H1 (cell line): ENCODE data around the gene ABCA5. TPM values are rescaled to one million over a fixed set of nuclear protein-coding genes. Genes with fewer than 3 reads are reported as not detected.

Experiments
- CTCF ChIA-PET: fragments of 300-600 bp; sonication (Branson Sonifier 250); formaldehyde crosslinking; loops from one replicate; lab custom pipeline; 2021; ENCODE audit not compliant: partially characterized antibody; lab: Charles Lee
- POLR2A ChIA-PET: fragments of 300-600 bp; sonication (Branson Sonifier 250); formaldehyde crosslinking; loops from one replicate; lab custom pipeline; 2021; ENCODE audit warnings: inconsistent platforms; ENCODE audit not compliant: partially characterized antibody; lab: Charles Lee
- DNase-seq, 2 experiments: peaks; one replicate each; pipeline versions ENCODE4 v3.0.0 to v3.0.0-alpha.2; 2010 to 2022; ENCODE audit warnings: low spot score in 2 of 2, low read depth in 1 of 2, mixed read lengths in 1 of 2
- FAIRE-seq: peaks from 2 replicates; lab custom pipeline; 2011; peaks lifted over from hg19 to GRCh38; lab: Jason Lieb, UNC
- H2AFZ ChIP-seq: 2 replicates; pipeline ENCODE4 v1.8.1; 2012; ENCODE audit warnings: low read length, inconsistent platforms
- H2AK5ac ChIP-seq: 2 replicates; pipeline ENCODE4 v1.6.1; 2013; ENCODE audit warnings: low read depth, low read length
- H2BK120ac ChIP-seq: replicated peaks from 2 replicates; pipeline ENCODE3; 2013; ENCODE audit warnings: low read depth, low read length, inconsistent platforms
- H2BK12ac ChIP-seq: 2 replicates; pipeline ENCODE4 v1.6.1; 2013; ENCODE audit warnings: low read depth, low read length
- H2BK15ac ChIP-seq: 2 replicates; pipeline ENCODE4 v1.6.1; 2013; ENCODE audit warnings: low read length
- H2BK20ac ChIP-seq: 2 replicates; pipeline ENCODE4 v1.6.1; 2013; ENCODE audit warnings: low read length
- H2BK5ac ChIP-seq: 2 replicates; pipeline ENCODE4 v1.6.1; 2013; ENCODE audit warnings: low read depth, low read length
- H3K14ac ChIP-seq: 2 replicates; pipeline ENCODE4 v1.6.1; 2013; ENCODE audit warnings: inconsistent platforms; ENCODE audit not compliant: insufficient read length
- H3K18ac ChIP-seq: 2 replicates; pipeline ENCODE4 v1.6.1; 2013; ENCODE audit warnings: low read length; ENCODE audit errors: extremely low read depth
- H3K23ac ChIP-seq: 2 replicates; pipeline ENCODE4 v1.6.1; 2013; ENCODE audit warnings: inconsistent platforms; ENCODE audit not compliant: insufficient read length
- H3K23me2 ChIP-seq: 2 replicates; pipeline ENCODE4 v1.6.1; 2013; ENCODE audit warnings: low read depth, low read length
- H3K27ac ChIP-seq: 2 replicates; pipeline ENCODE4 v1.6.1; 2011; ENCODE audit warnings: low read depth, low read length, inconsistent platforms
- H3K27me3 ChIP-seq, 4 experiments: replicated peaks in 1 of 4; 1 replicate in 1 of 4; 2 replicates in 3 of 4; pipeline versions ENCODE4 v1.6.1 to v1.8.1; 2011 to 2013; ENCODE audit warnings: low read length in 3 of 4, mild to moderate bottlenecking in 3 of 4, inconsistent platforms in 2 of 4, mixed read lengths in 2 of 4, moderate library complexity in 1 of 4; ENCODE audit not compliant: control insufficient read depth in 3 of 4, insufficient read depth in 3 of 4; ENCODE audit errors: extremely low read depth in 1 of 4
- H3K36me3 ChIP-seq, 4 experiments: 2 replicates each; pipeline versions ENCODE4 v1.6.1 to v1.8.1; 2011 to 2013; ENCODE audit warnings: mild to moderate bottlenecking in 4 of 4, low read length in 3 of 4, moderate library complexity in 2 of 4, control low read depth in 1 of 4, inconsistent platforms in 1 of 4; ENCODE audit not compliant: insufficient read depth in 4 of 4, control insufficient read depth in 2 of 4
- H3K4ac ChIP-seq: replicated peaks from 2 replicates; pipeline ENCODE3; 2013; ENCODE audit warnings: low read length, low read depth, mixed read lengths, inconsistent platforms; ENCODE audit not compliant: insufficient read length
- H3K4me1 ChIP-seq, 4 experiments: replicated peaks in 1 of 4; 1 replicate in 1 of 4; 2 replicates in 3 of 4; pipeline versions ENCODE4 v1.6.1 to v1.8.1; 2011 to 2013; ENCODE audit warnings: low read length in 3 of 4, inconsistent platforms in 2 of 4, mixed read lengths in 1 of 4; ENCODE audit not compliant: insufficient read depth in 4 of 4, control insufficient read depth in 3 of 4
- H3K4me2 ChIP-seq, 2 experiments: 2 replicates each; pipeline versions ENCODE4 v1.6.1 to v1.8.1; 2011 to 2013; ENCODE audit warnings: low read depth in 2 of 2, low read length in 2 of 2, control low read depth in 1 of 2, inconsistent platforms in 1 of 2, mild to moderate bottlenecking in 1 of 2; ENCODE audit not compliant: insufficient read depth in 1 of 2
- H3K4me3 ChIP-seq, 4 experiments: fragments of 200-600, 300-600 bp in 1 of 4; sonication (generic), shearing (Covaris generic), sonication (Bioruptor Twin) in 1 of 4; 2 replicates each; pipeline versions ENCODE4 v1.5.1 to v1.8.1; 2011 to 2016; ENCODE audit warnings: low read length in 4 of 4, low read depth in 3 of 4, control low read depth in 2 of 4, inconsistent platforms in 2 of 4, mild to moderate bottlenecking in 2 of 4, mixed read lengths in 1 of 4, moderate library complexity in 1 of 4; ENCODE audit not compliant: insufficient read depth in 2 of 4; ENCODE audit errors: extremely low read depth in 1 of 4
- H3K56ac ChIP-seq: replicated peaks from 2 replicates; pipeline ENCODE3; 2013; ENCODE audit warnings: low read depth, mild to moderate bottlenecking, mixed read lengths, low read length, inconsistent platforms; ENCODE audit not compliant: insufficient read length
- H3K79me1 ChIP-seq: 2 replicates; pipeline ENCODE4 v1.6.1; 2013; ENCODE audit warnings: low read depth, low read length, control low read depth
- H3K79me2 ChIP-seq, 2 experiments: 2 replicates each; pipeline versions ENCODE4 v1.6.1 to v1.8.1; 2012 to 2013; ENCODE audit warnings: low read length in 2 of 2, mild to moderate bottlenecking in 2 of 2, inconsistent platforms in 1 of 2; ENCODE audit not compliant: insufficient read depth in 2 of 2, control insufficient read depth in 1 of 2
- H3K9ac ChIP-seq, 4 experiments: replicated peaks in 1 of 4; 1 replicate in 1 of 4; 2 replicates in 3 of 4; pipeline versions ENCODE4 v1.6.1 to v1.8.1; 2011 to 2013; ENCODE audit warnings: low read depth in 3 of 4, low read length in 3 of 4, control low read depth in 2 of 4, mild to moderate bottlenecking in 2 of 4, moderate library complexity in 2 of 4, inconsistent platforms in 1 of 4; ENCODE audit errors: extremely low read depth in 1 of 4
- H3K9me3 ChIP-seq, 2 experiments: 2 replicates each; pipeline versions ENCODE4 v1.6.1 to v1.8.1; 2012 to 2013; ENCODE audit warnings: mild to moderate bottlenecking in 2 of 2, moderate library complexity in 2 of 2, control low read depth in 1 of 2, inconsistent platforms in 1 of 2, low read depth in 1 of 2, low read length in 1 of 2, mixed read lengths in 1 of 2; ENCODE audit not compliant: insufficient read depth in 2 of 2
- H4K20me1 ChIP-seq, 2 experiments: replicated peaks in 1 of 2; 2 replicates each; pipeline versions ENCODE3 to v1.8.1; 2011 to 2013; ENCODE audit warnings: inconsistent platforms in 2 of 2, low read length in 2 of 2, mild to moderate bottlenecking in 1 of 2; ENCODE audit not compliant: insufficient read depth in 2 of 2, control insufficient read depth in 1 of 2
- H4K5ac ChIP-seq: 2 replicates; pipeline ENCODE4 v1.6.1; 2013; ENCODE audit warnings: low read length, low read depth, mixed read lengths, inconsistent platforms; ENCODE audit not compliant: insufficient read length
- H4K8ac ChIP-seq: 2 replicates; pipeline ENCODE4 v1.8.0; 2013; ENCODE audit warnings: mild to moderate bottlenecking, moderate library complexity, low read length, inconsistent platforms; ENCODE audit not compliant: insufficient read depth; ENCODE audit errors: extremely low read depth
- H4K91ac ChIP-seq: replicated peaks from 2 replicates; pipeline ENCODE3; 2013; ENCODE audit warnings: low read length, mixed read lengths, inconsistent platforms; ENCODE audit not compliant: insufficient read length
- BCL11A ChIP-seq, 2 experiments: IDR thresholded peaks; one replicate each; pipeline ENCODE4 v1.6.1; 2011; ENCODE audit warnings: low read depth in 2 of 2, low read length in 2 of 2, mild to moderate bottlenecking in 2 of 2
- CTCF ChIP-seq, 3 experiments: IDR thresholded peaks; 1 replicate in 2 of 3; 2 replicates in 1 of 3; pipeline versions ENCODE4 v1.5.1 to v1.6.1; 2011; ENCODE audit warnings: low read length in 3 of 3, mild to moderate bottlenecking in 3 of 3, inconsistent platforms in 2 of 3, low read depth in 1 of 3, moderate library complexity in 1 of 3; ENCODE audit not compliant: insufficient read depth in 1 of 3; ENCODE audit errors: control extremely low read depth in 1 of 3
- E2F6 ChIP-seq: IDR thresholded peaks from 2 replicates; pipeline ENCODE4 v1.6.1; 2012; ENCODE audit warnings: inconsistent platforms
- EZH2 ChIP-seq: fragments of 200-600 bp; sonication (generic); IDR thresholded peaks from 2 replicates; pipeline ENCODE4 v1.7.1; 2012; ENCODE audit warnings: low read depth, mild to moderate bottlenecking, moderate library complexity, low read length, inconsistent platforms; ENCODE audit not compliant: severe bottlenecking
- HDAC6 ChIP-seq: IDR thresholded peaks from one replicate; pipeline ENCODE4 v1.7.1; 2012; ENCODE audit warnings: low read depth, mild to moderate bottlenecking, inconsistent platforms, low read length, moderate library complexity
- NANOG ChIP-seq: IDR thresholded peaks from 2 replicates; pipeline ENCODE4 v1.6.1; 2011; ENCODE audit warnings: low read length, low read depth, mild to moderate bottlenecking, inconsistent platforms; ENCODE audit not compliant: insufficient read depth, poor library complexity, severe bottlenecking
- POLR2AphosphoS5 ChIP-seq: IDR thresholded peaks from 2 replicates; pipeline ENCODE4 v1.6.1; 2011; ENCODE audit warnings: low read depth, low read length
- RFX5 ChIP-seq: IDR thresholded peaks from 2 replicates; pipeline ENCODE4 v1.6.1; 2011; ENCODE audit warnings: low read depth, low read length, improper control_type of control experiment, borderline replicate concordance
- RNF2 ChIP-seq: fragments of 200-900, 300-1000 bp; sonication (generic); IDR thresholded peaks from 2 replicates; pipeline ENCODE4 v1.7.1; 2016; ENCODE audit warnings: borderline replicate concordance, low read depth, mild to moderate bottlenecking, antibody characterized with exemption, low read length; ENCODE audit not compliant: poor library complexity, severe bottlenecking; ENCODE audit errors: missing control alignments
- SAP30 ChIP-seq: fragments of 300-600 bp; sonication (generic); IDR thresholded peaks from 2 replicates; pipeline ENCODE4 v1.7.1; 2012; ENCODE audit warnings: low read length, moderate library complexity, mild to moderate bottlenecking, inconsistent platforms; ENCODE audit not compliant: insufficient read depth, insufficient replicate concordance
- WGBS, 2 experiments: shearing (Covaris generic) in 1 of 2; methylation state at CpG; one replicate each; pipeline versions ENCODE4 v1.1.6 to v1.1.7; 2013 to 2015; ENCODE audit warnings: low lambda C conversion rate in 2 of 2, mixed read lengths in 2 of 2, inconsistent platforms in 1 of 2, low coverage in 1 of 2, missing lambda C conversion rate in 1 of 2; ENCODE audit not compliant: insufficient replicate concordance in 2 of 2, insufficient coverage in 1 of 2, insufficient read length in 1 of 2; ENCODE audit errors: extremely low coverage in 1 of 2, missing lambda C conversion rate in 1 of 2; 5-methylcytosine and 5-hydroxymethylcytosine counted together
- polyA plus RNA-seq, 7 experiments: library from polyadenylated mRNA; depleted of rRNA in 3 of 7; stranded (reverse) in 5 of 7; unstranded in 2 of 7; fragments of >200 nt in 5 of 7; fragments of 200-250 nt in 2 of 7; gene quantifications; 1 replicate in 5 of 7; 2 replicates in 1 of 7; 4 replicates in 1 of 7; pipeline versions ENCODE4 v1.2.1 to v1.2.3, GENCODE V29; 2011 to 2013; ENCODE audit warnings: missing spikeins in 2 of 7, mixed read lengths in 2 of 7
- total RNA-seq: library from RNA; stranded (reverse); fragmentation: NEBNext Ultra II Directional; extraction: Animal tissue kit (Norgen Biotek cat#: 25700); gene quantifications from 2 replicates; pipeline ENCODE4 v1.2.1, GENCODE V29; 2021

The ABCA5 gene
- total and polyA plus RNA-seq, 2 of the 8 experiments (the other 6 are each of a cell fraction or from before 2014, with no cell fraction given) = 1.3 to 4.1 TPM

GRCh38 chr17:69231521-69231920 lies 95.4 kb downstream of the ABCA5 start:
- H3K4ac ChIP-seq = no peak overlapping the region
- H3K9ac ChIP-seq = no peak overlapping the region
- H3K4me1 ChIP-seq = no peaks in the 10 kb centered on the region
- no peaks in the 10 kb centered on the region for H3K9me3 ChIP-seq
- H4K5ac ChIP-seq = no peak overlapping the region
- POLR2A ChIA-PET = no interaction called here
- H3K56ac ChIP-seq = no peak overlapping the region
- H2AFZ ChIP-seq = no peak overlapping the region
- FAIRE-seq (no peak), DNase-seq (no peak)
- no peak overlapping the region for H2BK120ac ChIP-seq
- H4K91ac ChIP-seq = no peak overlapping the region
- H3K23ac ChIP-seq = no peak overlapping the region
- CTCF ChIA-PET = interaction anchor here (1.4 to 2.9 kb wide), 5 partner anchors 15 to 460 kb away, joined by 3 to 13 read pairs (median 3); no protein-coding TSS in a partner anchor
- H4K20me1 ChIP-seq = no peaks in the 10 kb centered on the region
- H2BK20ac ChIP-seq = no peak overlapping the region
- H3K4me3 ChIP-seq = no peak overlapping the region
- H3K27me3 ChIP-seq = no peaks in the 10 kb centered on the region
- no peak overlapping the region for H2BK15ac ChIP-seq
- 86% methylated on average over 1 of the region's 1 CpG; no CpG with 5 or more reads in 1 of the 2 experiments for WGBS, 2 experiments
- no peak overlapping the region for H2BK12ac ChIP-seq
- no peaks in the 10 kb centered on the region for H3K79me1 ChIP-seq
- no peaks in the 10 kb centered on the region for H3K23me2 ChIP-seq
- H2BK5ac ChIP-seq = no peak overlapping the region
- H3K4me2 ChIP-seq = no peak overlapping the region
- H2AK5ac ChIP-seq = no peak overlapping the region
- no peaks in the 10 kb centered on the region for H3K79me2 ChIP-seq
- H3K27ac ChIP-seq = no peak overlapping the region
- H3K14ac ChIP-seq = no peak overlapping the region
- no peak overlapping the region for H3K18ac ChIP-seq
- no peak overlapping the region for H4K8ac ChIP-seq
- no peaks in the 10 kb centered on the region for H3K36me3 ChIP-seq
- TF ChIP-seq POLR2AphosphoS5 (no peak), SAP30 (no peak), E2F6 (no peak), EZH2 (no peak), BCL11A (IDR thresholded peaks at IDR 0.05; ENCODE audit: low read depth in 2 of 2, low read length in 2 of 2) (no peak), CTCF (IDR thresholded peaks at IDR 0.05; ENCODE audit: control extremely low read depth in 1 of 3, insufficient read depth in 1 of 3, low read depth in 1 of 3, low read length in 3 of 3) (no peak), HDAC6 (no peak), RNF2 (no peak), NANOG (no peak), RFX5 (no peak)
